ENCODE measurements around the gene PCDHGC4.

PCDHGC4 gene

DNA sequence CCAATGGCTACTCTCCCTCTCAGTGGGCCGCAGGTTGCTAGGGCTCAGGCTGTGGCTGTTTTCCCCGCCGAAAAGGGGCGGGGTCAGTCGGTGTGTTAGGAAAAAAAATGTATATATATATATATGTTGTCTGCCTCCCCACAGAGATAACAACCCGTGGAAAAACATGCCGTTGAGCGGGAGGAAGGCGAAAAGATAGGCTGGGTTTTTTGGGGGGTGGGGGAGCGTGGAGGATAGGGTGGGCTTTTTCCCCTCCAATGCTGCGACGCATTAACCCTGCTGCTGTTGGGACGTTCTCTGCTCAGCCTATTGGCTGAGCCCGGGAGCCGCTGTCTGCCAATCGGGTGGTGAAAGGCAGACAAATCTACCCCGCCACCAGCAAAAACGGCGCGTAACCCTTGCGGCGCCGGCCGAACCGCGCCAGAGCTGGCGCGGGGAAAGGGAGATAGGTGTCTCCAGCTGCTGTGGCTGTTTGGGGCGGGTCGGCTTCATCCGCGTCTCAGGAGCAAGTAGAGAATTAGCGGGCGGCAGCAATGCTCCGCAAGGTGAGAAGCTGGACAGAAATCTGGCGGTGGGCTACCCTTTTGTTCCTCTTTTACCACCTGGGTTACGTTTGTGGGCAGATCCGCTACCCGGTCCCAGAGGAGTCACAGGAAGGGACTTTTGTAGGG, at the start of gene PCDHGC4:
TSS of gene PCDHGC4 (plus strand) at position 390 of the 671 bp plus-strand sequence. CDS start at position 534, 144 bp downstream.
- no peak for DNase-seq

DNA sequence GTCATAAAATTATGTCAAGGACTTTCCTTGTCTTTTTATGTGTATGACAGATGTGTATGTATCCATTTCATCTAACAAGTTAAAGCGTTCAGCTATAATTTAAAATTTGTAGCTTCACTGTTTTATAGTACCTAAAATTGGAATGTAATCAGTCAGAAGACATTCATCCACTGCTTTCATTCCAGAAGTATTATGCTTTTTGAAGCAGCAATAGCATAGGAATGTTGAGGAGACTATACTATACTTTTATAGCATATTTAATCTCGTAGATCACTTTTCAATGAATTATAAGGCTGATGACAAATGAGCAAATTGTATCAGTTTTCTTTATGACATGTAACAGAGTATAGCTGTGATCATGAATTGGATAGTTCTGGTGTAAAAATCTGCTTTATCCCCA, 47.6 kb upstream of the PCDHGC4 start:
- no peak for DNase-seq

DNA sequence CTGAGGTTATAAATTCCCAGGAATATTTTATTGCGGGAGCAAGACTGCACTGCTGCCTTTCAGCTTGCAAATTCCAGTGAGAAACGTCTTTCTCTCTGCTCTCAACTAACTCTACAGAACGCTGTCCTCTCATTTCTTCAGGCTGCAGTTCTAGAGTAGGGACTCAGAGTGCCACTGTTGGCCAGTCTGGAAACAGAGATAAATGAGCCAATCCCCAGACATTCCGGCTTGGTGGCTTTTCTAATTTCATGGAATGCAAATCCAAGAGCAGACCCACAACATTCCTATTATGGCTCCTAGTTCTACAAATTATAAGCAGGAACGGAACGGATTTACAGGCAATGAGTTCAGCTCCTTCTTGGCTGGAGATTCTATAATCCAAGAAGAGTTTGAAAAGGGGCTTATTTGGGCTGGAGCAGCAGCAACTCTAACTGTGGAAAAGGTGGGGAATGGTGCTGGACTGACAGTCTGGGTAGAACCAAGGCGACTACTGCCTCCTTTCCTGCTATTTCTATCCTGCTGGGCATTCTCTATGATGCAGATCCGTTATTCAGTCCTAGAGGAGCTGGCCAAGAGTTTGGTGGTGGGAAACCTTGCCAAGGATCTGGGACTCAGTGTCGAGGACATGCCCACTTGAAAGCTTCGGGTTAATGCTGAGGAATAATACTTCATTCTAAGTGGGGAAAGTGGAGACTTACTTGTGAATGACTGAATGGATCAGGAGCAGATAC, 45.3 kb upstream of the PCDHGC4 start:
- no peak for DNase-seq

DNA sequence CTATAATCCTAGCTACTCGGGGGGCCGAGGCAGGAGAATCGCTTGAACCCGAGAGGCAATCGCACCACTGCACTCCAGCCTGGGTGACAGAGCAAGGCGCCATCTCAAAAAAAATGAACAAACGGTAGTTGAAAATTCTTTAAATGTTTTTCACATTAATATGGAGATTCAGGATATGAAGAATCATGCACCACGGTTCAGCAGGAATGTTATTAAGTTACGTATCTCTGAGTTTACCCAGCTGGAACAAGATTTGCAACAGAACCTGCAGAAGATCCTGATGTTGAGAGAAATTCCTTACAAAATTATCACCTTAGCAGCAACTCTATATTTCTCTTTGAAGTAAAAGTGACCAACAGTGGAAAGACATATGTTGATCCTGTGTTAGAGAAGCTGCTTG, 44.5 kb upstream of the PCDHGC4 start:
- no peak for DNase-seq

DNA sequence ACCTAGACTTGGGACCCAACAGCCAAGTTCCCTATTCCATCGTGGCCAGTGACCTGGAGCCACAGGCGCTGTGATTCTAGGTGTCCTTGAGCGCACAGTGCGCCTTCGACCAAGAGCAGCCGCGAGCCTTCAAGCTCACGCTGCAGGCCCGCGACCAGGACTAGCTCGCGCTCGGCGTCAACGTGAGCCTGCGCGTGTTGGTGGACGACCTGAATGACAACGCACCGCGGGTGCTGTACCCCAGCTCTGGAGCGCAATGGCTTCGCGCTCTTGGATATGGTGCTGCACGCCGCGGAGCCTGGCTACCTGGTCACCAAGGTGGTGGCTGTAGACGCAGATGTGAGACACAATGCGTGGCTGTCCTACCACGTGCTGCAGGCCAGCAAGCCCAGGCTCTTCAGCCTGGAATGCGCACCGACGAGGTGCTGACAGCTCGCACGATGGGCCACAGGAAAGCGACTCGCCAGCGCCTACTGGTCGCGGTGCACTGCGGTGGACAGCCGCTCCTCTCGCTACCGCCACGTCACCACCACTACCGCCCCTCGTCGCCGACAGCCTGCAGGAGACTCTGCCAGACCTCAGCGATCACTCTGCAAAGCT, 43.2 kb upstream of the PCDHGC4 start:
- DNase-seq: no peak

DNA sequence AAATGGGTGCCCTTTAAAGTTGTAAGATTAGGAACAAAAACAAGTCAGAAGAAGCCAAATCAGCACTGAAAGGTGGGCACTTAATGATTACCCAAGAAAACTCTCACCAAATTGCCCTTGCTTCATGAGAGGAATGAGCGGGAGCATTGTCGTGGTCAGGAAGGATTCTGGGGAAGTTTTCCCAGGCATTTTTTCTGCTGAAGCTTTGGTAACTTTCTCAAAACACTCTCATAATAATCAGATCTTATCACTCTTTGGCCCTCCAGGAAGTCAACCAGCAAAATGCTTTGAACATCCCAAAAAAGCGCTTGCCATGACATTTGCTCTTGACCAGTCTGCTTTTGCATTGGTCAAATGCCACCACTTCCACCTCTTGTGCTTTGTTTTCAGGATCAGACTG, 19.5 kb upstream of the PCDHGC4 start:
- DNase-seq: no peak

DNA sequence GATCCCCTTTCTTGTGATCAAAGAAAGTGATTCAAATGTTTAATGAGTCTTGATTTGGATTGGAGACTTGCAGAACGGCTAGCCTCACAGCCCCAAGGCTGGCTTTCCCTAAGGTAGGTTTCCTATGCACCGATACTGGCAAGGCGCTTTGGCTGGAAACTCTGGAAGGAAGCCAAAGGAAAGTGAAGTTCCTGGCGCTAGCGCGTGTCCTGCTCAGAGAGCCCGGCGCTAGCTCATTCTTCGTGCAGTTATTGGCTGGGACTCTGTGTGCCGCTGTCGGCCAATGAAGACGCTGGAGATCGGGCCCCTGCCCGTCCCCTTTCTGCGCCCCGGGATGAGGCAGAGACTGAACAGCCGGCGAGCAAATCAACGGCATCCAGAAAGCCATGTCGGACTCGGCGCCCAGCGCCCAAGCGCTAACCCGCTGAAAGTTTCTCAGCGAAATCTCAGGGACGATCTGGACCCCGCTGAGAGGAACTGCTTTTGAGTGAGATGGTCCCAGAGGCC, 9.2 kb upstream of the PCDHGC4 start, which contains the start of gene PCDHGC3:
TSS of gene PCDHGC3 (plus strand) at position 342 of the 507 bp plus-strand sequence. CDS start at position 493, 151 bp downstream.
- no peak for DNase-seq

DNA sequence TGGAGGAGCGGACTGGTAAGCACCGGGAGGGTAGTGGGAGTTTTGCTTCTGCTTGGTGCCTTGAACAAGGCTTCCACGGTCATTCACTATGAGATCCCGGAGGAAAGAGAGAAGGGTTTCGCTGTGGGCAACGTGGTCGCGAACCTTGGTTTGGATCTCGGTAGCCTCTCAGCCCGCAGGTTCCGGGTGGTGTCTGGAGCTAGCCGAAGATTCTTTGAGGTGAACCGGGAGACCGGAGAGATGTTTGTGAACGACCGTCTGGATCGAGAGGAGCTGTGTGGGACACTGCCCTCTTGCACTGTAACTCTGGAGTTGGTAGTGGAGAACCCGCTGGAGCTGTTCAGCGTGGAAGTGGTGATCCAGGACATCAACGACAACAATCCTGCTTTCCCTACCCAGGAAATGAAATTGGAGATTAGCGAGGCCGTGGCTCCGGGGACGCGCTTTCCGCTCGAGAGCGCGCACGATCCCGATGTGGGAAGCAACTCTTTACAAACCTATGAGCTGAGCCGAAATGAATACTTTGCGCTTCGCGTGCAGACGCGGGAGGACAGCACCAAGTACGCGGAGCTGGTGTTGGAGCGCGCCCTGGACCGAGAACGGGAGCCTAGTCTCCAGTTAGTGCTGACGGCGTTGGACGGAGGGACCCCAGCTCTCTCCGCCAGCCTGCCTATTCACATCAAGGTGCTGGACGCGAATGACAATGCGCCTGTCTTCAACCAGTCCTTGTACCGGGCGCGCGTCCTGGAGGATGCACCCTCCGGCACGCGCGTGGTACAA, 8.5 kb upstream of the PCDHGC4 start:
- DNase-seq: no peak

DNA sequence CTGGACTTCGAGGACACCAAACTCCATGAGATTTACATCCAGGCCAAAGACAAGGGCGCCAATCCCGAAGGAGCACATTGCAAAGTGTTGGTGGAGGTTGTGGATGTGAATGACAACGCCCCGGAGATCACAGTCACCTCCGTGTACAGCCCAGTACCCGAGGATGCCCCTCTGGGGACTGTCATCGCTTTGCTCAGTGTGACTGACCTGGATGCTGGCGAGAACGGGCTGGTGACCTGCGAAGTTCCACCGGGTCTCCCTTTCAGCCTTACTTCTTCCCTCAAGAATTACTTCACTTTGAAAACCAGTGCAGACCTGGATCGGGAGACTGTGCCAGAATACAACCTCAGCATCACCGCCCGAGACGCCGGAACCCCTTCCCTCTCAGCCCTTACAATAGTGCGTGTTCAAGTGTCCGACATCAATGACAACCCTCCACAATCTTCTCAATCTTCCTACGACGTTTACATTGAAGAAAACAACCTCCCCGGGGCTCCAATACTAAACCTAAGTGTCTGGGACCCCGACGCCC, 7.7 kb upstream of the PCDHGC4 start:
- no peak for DNase-seq

DNA sequence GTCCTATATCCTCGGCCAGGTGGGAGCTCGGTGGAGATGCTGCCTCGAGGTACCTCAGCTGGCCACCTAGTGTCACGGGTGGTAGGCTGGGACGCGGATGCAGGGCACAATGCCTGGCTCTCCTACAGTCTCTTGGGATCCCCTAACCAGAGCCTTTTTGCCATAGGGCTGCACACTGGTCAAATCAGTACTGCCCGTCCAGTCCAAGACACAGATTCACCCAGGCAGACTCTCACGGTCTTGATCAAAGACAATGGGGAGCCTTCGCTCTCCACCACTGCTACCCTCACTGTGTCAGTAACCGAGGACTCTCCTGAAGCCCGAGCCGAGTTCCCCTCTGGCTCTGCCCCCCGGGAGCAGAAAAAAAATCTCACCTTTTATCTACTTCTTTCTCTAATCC, 7.0 kb upstream of the PCDHGC4 start:
- no peak for DNase-seq

DNA sequence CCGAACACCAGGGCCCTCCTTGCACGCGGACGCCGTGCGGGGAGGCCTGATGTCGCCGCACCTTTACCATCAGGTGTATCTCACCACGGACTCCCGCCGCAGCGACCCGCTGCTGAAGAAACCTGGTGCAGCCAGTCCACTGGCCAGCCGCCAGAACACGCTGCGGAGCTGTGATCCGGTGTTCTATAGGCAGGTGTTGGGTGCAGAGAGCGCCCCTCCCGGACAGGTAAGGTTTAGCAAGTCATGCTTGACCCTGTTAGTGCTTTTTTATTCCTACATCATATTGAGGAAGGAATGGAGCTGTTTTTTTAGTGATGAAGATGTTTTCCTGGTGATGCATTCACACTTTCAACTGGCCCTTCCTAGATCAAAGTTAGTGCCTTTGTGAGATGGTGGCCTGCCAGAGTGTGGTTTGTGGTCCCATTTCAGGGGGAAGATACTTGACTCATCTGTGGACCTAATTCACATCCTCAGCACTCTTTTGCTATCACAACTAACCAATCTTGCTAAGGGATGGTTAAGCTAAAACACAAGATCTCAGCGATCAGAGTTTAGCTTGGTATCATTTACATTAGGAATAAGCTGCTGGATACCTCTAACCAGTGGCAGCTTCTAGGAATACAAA, 6.4 kb upstream of the PCDHGC4 start:
- DNase-seq: no peak

DNA sequence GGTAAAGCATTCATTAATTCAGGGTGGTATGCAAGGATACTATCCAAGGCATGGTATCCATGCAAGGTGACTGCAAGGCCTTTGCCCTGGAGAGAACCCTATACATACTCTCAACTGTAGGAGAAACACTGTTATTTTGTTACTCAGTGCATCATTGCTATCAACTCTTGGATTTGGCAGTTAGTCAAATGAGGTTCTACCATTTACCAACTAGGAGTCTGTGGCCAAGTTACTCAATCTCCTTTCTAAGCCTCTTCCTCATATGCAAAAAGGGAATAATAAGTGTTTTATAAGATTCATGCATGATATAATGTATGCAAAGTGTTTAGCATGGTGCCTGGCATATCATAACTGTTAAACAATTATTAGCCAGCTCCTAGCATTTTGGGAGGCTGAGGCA, 5.1 kb upstream of the PCDHGC4 start:
- DNase-seq: no peak

DNA sequence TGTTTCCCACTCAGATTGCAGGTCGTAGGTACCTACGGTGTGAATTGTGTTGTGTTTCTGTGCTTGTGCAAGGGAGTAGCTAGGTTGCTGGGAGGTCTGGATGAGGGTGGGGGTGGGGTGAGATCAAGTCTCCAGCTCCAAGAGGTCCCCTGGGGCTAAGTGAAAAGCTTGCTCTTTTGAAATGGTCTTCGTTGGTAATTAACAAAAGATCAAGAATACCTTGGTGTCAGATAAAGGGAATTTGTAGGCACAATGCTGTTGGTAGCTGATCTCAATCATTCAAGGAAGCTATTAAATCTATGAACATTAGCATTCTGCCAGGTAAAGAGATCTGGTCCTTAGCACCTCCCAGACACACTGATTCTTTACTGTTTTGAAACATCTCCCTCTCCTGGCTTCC, 928 bp upstream of the PCDHGC4 start:
- DNase-seq: no peak

DNA sequence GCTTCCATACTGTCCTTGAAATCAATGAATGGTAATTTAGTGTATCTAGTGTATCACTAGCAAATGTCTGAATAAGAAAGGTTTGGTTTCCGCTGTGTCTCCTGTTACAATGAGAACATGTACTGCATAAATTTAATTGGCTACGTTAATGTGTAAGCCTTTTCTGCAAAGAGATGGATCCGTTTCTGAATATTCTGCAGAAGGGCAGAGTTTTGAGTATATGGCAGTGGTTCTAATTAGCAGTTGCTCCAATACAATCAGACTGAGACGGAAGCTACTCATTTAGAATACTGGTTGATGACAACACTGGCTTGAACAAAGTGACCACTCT, 555 bp upstream of the PCDHGC4 start:
- no peak for DNase-seq

DNA sequence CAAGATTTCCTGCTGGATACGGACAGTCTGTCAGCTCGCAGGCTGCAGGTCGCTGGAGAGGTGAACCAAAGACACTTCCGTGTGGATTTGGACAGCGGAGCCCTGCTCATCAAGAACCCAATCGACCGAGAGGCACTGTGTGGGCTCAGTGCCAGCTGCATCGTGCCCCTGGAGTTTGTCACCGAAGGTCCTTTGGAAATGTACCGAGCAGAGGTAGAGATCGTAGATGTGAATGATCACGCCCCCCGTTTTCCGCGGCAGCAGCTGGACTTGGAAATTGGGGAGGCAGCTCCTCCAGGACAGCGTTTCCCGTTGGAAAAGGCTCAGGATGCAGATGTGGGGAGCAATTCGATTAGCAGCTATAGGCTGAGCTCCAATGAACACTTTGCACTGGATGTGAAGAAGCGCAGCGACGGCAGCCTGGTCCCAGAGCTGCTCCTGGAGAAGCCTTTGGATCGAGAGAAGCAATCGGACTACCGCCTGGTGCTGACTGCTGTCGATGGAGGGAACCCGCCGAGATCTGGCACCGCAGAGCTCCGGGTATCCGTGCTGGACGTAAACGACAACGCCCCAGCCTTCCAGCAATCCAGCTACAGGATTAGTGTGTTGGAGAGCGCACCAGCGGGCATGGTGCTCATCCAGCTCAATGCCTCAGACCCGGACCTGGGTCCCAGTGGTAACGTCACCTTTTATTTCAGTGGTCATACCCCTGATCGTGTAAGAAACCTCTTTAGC, 658 bp downstream of the PCDHGC4 start:
- DNase-seq: no peak

DNA sequence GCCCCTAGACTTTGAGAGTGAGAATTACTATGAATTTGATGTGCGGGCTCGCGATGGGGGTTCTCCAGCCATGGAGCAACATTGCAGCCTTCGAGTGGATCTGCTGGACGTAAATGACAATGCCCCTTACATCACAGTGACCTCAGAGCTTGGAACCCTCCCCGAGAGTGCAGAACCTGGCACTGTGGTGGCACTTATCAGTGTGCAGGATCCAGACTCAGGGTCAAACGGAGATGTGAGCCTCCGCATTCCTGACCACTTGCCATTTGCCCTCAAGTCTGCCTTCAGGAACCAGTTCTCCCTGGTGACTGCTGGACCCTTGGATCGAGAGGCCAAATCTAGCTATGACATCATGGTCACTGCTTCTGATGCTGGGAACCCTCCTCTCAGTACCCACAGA, 1.3 kb downstream of the PCDHGC4 start:
- no peak for DNase-seq

DNA sequence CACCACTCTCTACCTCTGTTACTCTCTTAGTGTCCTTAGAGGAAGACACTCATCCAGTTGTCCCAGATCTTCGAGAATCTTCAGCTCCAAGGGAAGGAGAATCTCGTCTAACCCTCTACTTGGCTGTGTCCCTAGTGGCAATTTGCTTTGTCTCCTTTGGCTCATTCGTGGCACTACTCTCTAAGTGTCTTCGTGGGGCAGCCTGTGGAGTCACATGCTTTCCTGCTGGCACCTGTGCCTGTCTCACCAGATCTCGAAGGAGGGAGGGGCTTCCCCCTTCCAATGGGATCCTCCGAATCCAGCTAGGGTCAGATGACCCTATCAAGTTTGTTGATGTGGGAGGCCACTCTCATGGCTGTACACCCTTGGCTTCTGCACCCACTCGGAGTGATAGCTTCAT, 2.3 kb downstream of the PCDHGC4 start:
- no peak for DNase-seq

DNA sequence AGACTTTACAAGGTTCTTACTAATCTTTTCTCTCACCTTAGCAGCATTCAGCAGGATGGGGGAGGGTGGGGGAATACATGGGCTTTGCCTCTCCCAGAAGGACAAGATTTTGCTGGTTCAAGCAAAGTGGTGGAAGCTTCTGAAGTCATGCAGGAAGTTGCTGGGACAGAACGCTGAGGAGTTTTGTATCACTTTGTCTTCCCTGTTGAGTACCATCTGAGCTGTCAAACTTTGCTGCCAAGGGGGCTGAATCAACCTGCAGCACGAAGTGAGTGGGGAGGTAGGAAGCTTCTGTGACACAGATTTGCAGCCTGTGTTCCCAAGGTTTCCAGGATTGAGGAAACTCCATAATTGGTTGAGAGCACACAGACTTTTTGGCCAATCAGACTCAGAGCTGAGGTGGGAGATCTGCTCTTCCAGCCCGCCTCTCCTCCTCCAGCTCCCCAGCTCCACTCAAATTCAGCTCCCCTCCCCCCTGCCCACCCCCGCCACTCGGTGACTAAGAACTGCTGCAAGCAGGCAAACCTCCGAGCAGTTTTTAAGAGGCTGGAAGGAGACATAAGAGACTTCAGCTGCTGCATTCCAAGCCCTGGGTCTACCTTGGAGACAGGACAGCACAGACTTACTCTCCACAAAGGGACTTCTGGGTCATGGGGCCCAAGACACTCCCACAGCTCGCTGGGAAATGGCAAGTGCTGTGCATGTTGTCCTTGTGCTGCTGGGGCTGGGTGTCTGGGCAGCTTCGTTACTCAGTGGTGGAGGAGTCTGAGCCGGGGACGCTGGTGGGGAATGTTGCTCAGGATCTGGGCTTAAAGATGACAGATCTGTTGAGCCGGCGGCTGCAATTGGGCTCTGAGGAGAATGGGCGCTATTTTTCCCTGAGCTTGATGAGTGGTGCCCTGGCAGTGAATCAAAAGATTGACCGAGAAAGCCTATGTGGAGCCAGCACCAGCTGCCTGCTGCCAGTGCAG, 4.0 kb downstream of the PCDHGC4 start, which contains the start of gene PCDHGC5:
TSS of gene PCDHGC5 (plus strand) at position 491 of the 971 bp plus-strand sequence. CDS start at position 651, 160 bp downstream.
- no peak for DNase-seq

DNA sequence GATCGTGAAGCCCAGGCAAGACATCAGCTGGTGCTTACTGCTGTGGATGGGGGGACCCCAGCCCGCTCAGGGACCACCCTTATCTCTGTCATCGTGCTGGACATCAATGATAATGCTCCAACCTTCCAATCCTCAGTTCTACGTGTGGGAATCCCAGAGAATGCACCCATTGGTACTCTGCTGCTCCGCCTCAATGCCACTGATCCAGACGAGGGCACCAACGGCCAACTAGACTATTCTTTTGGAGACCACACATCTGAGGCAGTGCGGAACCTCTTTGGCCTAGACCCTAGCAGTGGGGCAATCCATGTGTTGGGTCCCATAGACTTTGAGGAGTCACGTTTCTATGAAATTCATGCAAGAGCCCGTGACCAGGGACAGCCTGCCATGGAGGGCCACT, 5.0 kb downstream of the PCDHGC4 start:
- no peak for DNase-seq

DNA sequence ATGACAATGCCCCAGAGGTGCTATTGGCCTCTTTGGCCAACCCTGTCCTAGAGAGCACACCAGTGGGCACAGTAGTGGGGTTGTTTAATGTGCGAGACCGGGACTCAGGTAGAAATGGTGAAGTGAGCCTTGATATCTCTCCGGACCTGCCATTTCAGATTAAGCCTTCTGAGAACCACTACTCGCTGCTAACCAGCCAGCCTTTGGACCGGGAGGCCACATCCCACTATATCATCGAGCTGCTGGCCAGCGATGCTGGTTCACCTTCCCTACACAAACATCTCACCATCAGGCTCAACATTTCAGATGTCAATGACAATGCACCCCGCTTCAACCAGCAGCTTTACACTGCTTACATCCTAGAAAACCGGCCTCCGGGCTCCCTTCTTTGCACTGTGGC, 5.4 kb downstream of the PCDHGC4 start:
- no peak for DNase-seq

All from activated gamma-delta T cell treated with Interleukin-2 at 50 U/mL for 16 hours (primary cell).